ENCODE results near the gene SLC51B.

The SLC51B gene

DNA sequence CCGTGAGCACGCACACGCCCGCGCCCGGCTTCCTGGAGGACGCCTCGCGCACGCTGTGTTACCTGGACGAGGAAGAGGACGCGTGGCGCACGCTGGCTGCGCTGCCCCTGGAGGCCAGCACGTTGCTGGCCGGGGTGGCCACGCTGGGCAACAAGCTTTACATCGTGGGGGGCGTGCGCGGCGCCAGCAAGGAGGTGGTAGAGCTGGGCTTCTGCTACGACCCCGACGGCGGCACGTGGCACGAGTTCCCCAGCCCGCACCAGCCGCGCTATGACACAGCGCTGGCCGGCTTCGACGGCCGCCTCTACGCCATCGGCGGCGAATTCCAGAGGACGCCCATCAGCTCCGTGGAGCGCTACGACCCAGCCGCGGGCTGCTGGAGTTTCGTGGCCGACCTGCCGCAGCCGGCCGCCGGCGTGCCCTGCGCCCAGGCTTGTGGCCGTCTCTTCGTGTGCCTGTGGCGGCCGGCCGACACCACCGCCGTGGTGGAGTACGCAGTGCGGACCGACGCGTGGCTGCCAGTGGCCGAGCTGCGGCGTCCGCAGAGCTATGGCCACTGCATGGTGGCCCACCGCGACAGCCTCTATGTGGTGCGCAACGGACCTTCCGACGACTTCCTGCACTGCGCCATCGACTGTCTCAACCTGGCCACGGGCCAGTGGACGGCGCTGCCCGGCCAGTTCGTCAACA, 32.2 kb downstream of the SLC51B start:
- no peak for DNase-seq
- TF ChIP-seq POLR2A (IDR thresholded peaks at IDR 0.05; ENCODE audit: low read length) (no peak), GATA1 (IDR thresholded peaks at IDR 0.05; ENCODE audit: low read depth, low read length) (no peak)

DNA sequence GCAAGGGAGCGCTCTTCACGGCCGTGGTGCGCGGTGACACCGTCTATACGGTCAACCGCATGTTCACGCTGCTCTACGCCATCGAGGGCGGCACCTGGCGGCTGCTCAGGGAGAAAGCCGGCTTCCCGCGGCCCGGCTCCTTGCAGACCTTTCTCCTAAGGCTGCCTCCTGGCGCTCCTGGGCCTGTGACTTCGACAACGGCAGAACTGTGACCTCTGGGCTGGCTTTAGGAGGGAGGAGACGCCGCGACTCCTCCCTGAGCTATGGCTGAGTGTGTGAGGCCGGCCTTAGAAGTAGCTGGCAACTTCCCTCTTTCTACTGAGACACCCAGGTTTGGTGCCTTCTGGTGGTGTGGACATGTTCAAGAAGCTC, 32.8 kb downstream of the SLC51B start:
- peak; percentile 55 for DNase-seq
- TF ChIP-seq POLR2A (IDR thresholded peaks at IDR 0.05; ENCODE audit: low read length) (no peak), GATA1 (IDR thresholded peaks at IDR 0.05; ENCODE audit: low read depth, low read length) (no peak)

DNA sequence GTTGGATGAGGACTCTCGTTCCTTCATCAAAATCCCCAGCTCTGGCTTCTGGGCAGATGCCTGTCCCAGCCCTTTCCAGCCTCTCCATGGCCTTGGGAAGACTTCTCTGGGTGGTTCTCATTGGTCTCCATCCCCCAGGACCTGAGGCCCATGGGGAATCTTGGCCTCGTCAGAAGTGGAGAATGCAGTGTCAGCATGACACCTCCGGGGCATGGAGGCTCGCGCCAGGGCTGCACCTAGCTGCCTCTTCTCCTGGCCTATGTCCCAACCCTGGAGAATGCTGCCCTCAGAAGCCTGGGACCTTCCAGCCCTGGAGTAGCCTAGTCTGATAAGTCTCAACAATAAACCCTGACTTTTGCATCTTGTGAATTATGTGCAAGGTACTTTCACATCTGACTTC, 34.4 kb downstream of the SLC51B start:
- DNase-seq = no peak
- TF ChIP-seq POLR2A (IDR thresholded peaks at IDR 0.05; ENCODE audit: low read length) = no peak
- no peak for TF ChIP-seq GATA1 (IDR thresholded peaks at IDR 0.05; ENCODE audit: low read depth, low read length)

DNA sequence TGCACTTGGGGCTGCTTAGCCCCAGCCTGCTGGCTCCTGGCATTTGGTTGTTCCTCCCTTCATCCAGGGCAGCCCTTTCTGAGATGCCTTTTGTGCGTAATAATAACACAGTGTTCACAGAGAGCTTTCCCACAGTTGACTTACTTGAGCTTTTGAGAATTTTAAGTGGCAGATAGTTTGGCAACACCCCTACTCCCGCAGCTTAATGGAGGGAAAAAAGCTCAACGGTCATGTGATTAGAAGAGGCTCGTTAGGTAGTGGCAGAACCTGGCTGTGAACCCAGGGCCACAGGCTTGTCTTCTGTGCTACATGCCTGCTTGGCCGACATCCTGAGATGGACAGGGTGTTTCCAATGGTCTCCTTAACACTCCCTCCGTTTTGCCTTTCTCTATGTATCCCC, 36.1 kb downstream of the SLC51B start:
- TF ChIP-seq GATA1 (IDR thresholded peaks at IDR 0.05; ENCODE audit: low read depth, low read length) (no peak), POLR2A (IDR thresholded peaks at IDR 0.05; ENCODE audit: low read length) (no peak)
- DNase-seq = no peak

DNA sequence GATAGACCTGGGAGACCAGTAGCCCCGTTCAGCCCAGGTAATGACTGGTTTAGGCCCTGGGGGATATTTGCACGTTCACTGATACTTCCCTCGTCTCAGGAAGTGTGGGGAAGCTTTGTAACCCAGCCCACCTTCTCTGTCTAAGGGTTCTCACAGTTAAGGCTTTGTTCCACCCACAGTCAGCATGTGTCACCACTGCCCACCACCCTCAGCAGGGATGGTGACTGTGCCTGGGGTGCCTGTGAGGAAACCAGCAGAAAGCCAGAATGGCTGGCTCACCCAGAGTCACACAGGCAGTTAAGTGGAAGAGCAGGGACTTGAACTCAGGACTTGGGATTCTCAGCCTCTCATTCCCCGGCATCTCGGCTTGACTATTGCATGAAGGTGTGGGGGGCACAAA, 36.6 kb downstream of the SLC51B start:
- DNase-seq = no peak
- no peak for TF ChIP-seq POLR2A (IDR thresholded peaks at IDR 0.05; ENCODE audit: low read length)
- TF ChIP-seq GATA1 (IDR thresholded peaks at IDR 0.05; ENCODE audit: low read depth, low read length) = no peak

DNA sequence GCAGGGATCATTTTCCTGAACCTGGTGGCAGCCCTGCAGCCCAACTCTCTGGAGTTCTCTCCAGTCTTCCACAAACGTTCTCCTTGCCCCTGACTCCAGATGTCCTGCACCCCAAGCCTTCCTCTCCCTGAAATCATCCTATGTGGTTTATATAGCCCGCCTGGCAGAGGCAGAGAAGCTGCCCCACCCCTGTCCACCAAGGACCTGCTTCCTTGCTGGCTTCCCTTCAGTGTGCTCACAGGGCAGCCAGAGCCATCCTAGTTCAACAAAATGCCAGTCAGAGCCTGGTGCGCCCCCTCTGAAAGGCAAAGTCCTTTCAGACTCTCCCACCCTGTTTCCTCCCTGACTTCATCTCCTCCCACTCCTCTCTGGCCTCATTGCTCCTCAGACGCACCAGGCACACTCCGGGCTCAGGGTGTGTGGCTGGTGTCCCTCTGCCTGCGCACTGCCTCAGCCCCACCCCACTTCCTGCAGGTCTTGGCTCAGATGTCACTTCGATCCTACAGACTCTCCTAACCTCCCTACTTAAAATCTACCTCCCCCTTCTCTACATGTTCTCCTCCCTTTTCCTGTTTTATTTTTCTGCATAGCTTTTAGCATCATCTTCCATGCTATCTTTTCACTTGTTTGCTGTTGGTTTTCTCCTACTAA, 37.2 kb downstream of the SLC51B start:
- TF ChIP-seq GATA1 (IDR thresholded peaks at IDR 0.05; ENCODE audit: low read depth, low read length) (no peak), POLR2A (IDR thresholded peaks at IDR 0.05; ENCODE audit: low read length) (no peak)
- no peak for DNase-seq

DNA sequence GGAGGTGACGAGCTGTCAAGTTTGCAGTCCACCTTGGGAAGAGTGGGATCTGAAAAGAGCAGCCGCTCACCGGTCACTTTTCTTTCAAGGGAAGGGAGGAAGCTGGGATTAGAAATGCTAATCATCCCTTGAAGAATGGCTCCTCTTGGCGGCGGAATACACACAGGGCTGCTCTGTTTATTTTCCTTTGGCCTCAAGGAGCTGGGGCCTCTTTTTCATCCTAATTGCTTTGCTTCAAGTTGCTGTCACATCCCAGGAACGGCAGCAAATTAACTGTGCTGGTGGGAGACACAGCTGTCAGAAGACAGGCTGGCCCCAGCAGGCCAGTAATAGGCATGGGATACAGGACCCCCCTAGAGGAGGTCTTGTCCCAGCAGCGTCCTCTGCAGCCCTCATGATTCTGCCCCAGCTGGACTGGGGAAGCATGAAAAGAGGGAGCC, 38.1 kb downstream of the SLC51B start:
- TF ChIP-seq GATA1 (IDR thresholded peaks at IDR 0.05; ENCODE audit: low read depth, low read length) = no peak
- TF ChIP-seq POLR2A (IDR thresholded peaks at IDR 0.05; ENCODE audit: low read length) = no peak
- DNase-seq = no peak

DNA sequence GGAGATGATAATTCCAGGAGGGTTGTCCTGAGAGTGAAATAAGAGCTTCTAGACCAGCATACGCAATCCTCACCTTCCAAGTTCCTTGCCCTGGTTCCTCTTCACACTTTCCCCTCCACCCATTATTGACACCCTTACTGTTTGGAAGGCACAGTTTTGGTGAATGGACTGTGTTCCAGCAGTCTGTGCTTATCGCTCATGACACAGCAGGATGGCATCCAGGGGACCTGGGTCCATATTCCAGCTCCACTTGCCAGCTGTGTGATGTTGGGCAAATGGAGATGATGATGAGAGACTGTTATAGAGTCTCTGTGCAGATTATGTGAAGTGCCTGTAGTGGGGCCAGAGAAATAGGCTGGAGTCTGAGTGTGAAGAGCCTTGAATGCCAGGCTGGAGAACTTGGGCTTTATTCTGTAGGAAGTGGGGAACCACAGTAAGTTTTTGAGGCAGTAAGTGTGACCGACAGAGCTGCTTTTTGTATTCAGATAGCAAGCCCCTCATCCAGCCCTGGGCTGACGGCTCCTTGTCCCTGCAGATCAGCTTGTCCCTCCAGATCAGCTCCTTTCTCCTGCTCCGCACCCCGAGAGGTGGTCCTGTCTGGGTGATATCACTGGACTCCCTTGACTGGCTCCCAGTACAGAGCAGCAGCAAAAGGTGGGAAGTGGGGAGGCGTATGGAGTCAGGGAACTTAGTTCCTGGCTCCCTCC, 39.5 kb downstream of the SLC51B start:
- no peak for DNase-seq
- TF ChIP-seq POLR2A (IDR thresholded peaks at IDR 0.05; ENCODE audit: low read length) = no peak
- no peak for TF ChIP-seq GATA1 (IDR thresholded peaks at IDR 0.05; ENCODE audit: low read depth, low read length)

DNA sequence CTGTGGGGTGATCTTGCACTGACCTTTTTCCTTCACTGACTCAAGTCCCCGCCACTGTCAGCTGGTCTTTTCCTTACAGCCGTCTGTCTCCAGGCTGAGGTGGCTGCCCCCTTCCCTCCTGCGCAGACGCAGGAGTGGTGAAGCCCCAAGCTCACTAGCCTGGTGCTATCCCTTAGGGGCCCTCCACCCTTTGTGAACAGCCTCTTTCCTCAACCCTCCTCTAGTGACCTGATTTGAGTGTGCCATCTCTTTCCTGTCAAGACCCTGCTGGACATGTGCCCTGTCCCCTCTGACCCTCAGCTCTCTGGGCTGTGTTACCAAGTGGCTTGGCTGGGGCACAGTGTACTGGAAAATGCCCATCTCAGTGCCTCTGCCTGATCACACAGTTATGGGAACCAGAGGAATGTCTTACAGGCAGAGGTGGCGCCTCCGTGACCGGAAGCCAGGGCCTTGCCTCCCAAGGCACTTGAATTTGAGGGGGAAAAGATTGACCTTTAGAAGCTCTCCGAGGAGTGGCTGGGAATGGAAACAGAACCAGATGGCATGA, 40.1 kb downstream of the SLC51B start:
- no peak for DNase-seq
- TF ChIP-seq POLR2A (IDR thresholded peaks at IDR 0.05; ENCODE audit: low read length) (no peak), GATA1 (IDR thresholded peaks at IDR 0.05; ENCODE audit: low read depth, low read length) (no peak)

DNA sequence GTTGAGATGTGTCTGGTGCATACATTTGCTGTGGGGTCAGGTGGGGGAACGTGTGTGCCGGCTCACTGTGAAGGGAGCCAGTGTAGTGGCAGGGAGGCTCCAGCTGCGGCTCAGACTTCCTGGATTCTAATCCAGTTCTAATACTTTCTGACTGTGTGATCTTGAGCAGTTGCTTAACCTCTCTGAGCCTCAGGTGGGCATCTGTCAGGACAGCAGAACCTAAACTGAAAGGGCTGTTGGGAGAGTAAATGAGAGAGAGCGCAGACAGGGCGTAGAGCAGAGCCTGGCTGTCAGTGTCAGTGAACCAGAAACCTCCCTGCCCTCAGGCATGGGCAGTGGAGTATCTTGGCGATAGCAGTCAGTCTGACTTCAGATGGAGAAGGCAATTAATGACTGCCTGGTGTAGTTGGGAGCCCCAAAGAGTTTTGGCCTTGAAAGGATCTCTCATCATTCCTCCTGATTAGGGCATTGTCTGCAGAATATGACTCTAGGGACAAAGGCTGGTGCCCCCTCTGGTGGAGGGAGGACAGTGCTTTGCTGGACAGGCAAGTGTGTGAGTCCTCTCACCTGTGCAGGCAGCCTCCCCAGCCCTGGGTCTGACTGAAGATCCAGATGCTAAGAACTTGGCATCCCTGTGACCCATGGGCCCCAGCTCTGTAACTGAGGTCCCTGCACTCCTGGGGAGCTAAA, 40.9 kb downstream of the SLC51B start:
- TF ChIP-seq GATA1 (IDR thresholded peaks at IDR 0.05; ENCODE audit: low read depth, low read length) (no peak), POLR2A (IDR thresholded peaks at IDR 0.05; ENCODE audit: low read length) (no peak)
- DNase-seq = peak; percentile 11 to 26

DNA sequence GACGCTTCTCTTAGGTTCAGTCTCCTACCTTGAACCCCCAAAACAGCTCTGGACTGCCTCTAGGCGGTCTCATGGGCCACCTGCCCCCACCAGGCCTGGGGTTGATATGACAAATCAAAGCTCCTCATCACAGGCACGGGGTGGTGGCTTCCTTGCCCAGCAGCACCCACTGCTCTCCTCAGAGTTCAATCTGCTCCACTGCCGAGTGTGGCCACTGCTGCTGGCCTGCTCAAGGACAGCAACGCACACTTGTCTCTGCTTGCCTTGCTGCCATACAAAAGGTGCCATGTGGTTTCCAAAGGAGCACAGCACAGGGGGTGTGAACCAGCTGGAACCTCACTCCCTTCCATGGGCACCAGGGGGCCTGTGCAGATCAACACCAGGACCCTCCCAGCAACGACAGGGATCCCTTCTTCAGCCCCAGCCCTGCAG, 41.5 kb downstream of the SLC51B start:
- TF ChIP-seq GATA1 (IDR thresholded peaks at IDR 0.05; ENCODE audit: low read depth, low read length) = no peak
- TF ChIP-seq POLR2A (IDR thresholded peaks at IDR 0.05; ENCODE audit: low read length) = no peak
- peak; percentile 10 to 19 for DNase-seq

DNA sequence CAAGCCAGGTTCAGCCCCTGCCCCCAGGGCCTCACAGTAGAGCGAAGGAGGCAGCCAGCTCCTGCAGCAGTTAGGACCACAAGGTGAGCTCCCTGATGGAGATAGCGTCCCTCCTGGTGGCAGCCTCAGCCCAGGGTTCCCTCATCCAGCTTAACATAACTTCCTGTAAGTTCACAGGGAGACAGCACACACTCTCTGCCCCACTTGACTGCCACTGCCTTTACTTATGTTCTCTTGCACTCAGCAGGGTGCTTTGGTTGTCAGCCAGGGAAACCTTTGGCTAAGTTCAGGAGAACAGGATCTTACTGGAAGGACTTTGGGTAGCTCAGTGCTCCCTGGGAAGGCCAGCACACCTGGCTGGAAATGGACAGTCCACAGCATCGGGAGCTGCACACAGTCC, 42.2 kb downstream of the SLC51B start:
- no peak for DNase-seq
- TF ChIP-seq GATA1 (IDR thresholded peaks at IDR 0.05; ENCODE audit: low read depth, low read length) (no peak), POLR2A (IDR thresholded peaks at IDR 0.05; ENCODE audit: low read length) (no peak)

DNA sequence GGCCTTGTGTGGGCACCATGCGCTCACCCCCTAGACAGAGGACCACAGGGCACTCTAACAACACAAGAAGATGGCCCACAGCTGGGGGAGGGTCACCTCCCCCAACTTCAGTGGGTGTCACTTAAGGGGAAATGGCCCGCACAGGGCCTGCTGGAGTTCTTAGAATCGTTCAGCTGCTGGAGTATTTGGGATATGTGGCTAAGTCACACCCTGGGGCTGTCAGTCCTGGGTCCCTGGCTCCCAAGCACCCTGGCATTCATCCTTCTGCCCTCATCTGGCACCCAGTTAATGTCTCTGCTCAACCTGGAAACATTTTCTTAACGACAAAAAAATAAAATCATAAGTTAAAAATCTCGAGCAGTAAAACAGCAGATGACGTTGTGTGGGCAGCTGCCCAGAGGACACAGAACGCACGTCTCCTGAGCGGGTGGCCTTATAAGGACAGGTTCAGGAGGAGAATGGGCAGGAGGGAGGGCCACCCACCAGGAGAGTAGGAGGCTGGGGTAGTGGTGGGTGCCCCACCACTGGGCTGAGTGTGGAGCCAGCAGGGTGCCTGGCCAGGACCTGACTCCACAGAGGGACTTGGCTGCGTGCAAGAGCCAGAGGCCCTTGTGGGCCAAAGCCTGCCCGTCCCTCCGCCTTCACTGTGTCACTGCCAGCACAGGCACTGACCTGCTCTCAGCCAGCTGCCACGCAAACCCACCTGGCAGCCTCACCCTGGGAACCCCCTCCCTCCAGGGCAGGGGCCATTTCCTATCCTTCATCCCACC, 42.9 kb downstream of the SLC51B start:
- TF ChIP-seq GATA1 (IDR thresholded peaks at IDR 0.05; ENCODE audit: low read depth, low read length) (no peak), POLR2A (IDR thresholded peaks at IDR 0.05; ENCODE audit: low read length) (no peak)
- DNase-seq = no peak

Data from erythroblast (primary cell).